GM19023 (cell line): ENCODE data around the gene KPTN.
A peak's percentile ranks its signal among the peaks of the same experiment; 100 is the strongest.

Experiments used
- ATAC-seq: cut with Tn5 transposase; IDR thresholded peaks from one replicate; pipeline ENCODE4 v1.9.1; 2021; ENCODE audit warnings: mild to moderate bottlenecking, moderate library complexity; ENCODE audit not compliant: unreplicated experiment

Gene KPTN

DNA sequence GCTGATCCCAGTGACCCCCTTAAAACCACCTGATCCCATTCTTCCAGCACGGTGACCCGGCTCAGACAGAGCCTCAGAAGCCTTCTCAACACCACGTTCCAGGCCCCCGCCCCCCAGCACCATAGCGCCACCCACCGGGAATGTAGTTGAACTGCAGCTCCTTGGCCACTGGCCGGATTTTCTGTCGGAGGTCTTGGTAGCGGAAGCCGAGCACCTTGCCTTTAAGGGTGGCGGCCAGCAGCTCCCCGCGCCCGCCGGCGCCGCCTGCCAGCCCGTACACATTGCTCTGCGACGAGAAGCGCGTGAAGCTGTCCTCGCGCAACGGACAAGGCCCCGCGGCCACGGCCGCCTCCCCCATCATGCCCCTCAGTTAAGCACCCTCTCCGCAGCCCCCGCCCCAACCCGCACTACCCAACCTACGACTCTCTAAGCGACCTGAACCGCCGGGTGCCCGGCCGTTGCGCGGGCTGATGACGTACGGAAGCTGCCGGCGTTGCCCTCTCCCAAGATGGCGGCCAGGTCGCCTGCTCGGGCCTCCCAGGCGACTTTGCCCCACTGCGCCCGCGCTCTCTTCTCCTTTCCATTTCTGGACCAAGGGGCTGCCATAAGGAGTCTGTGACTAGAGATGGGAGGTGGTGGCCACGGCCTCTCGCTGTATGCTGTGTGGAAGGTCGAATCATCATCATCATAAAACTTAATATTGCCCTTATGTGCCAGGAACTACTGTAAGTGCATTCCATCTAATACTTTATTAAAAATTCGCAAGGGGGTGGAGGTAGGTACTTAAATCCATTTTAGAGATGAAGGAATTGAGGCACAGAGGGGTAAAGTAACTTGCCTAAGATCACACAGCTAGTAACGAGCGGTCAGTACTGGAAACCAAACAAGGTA lies at the start of gene KPTN:
Gene KPTN, minus strand, starts transcription at position 420 of the 891 bp plus-strand sequence. Its CDS starts 59 bp downstream, at position 361.
- ATAC-seq: peak; percentile 52

DNA sequence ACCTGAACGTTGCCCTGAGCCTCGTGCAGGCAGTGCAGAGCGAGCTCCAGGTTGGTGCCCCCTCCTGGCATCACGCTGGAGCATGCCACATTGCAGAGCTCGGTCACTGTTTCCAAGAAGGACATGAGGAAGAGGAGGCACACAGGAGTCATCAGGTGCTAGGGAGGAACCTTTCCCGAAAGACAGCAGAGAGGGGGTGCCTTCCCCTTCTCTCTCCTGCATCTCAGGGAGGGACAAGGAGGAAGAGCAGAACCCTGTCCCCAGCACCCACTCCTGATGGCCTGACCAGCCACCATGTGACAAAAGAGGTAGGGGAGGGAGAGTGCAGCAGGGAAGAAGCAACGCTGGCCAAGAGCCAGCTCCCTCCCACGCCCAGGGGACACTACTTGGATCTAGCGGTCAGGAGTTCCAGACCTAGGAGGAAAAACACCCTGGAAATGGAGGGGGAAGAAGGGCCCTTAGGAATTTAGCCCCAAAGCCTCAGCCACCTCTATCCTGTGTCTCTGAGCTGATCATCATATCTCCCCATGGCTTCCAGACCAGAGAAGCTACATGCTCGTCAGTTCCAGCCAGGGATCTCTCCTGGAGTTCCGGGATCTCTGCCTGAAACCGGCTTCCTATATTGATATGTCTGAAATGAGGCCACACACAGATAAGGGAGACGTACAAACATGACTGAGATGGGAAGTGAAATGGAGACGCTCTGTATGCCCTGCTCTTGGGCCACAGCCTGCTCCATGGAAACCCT lies 47.8 kb upstream of the KPTN start:
- no peak for ATAC-seq

DNA sequence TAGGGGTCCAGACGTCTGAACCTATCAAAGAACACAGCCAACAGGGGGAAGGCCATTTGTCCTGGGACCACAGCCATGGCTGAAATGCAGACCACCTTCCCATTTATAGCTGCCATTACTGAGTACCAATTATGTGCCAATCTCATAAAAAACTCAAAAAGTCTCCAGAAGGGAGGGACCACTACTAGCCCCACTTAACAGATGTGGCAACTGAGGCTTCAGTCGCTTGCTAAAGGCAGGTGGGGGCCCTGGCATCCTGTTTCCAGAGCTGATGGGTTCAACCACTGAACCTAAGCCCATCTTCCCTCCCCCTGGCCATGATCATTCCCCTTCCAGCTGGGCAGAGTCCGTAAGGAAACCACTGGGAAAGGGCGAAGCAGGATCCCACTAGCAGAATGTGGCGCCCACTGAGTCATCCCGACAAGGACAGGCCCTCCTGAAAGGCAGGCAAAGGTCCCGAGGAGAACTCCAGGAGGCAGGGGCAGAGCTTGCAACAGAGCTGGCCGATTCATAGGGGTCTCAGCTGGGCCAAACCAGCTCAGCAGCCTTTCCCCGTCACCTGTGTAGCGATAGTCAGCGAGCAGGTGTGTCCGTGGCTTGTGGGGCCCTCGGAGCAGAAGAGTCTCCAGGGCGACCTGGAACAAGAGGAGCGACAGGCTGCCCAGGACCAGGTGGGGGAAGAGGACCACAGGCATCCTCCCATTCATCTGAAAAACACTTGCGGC lies 45.2 kb upstream of the KPTN start:
- ATAC-seq: no peak

DNA sequence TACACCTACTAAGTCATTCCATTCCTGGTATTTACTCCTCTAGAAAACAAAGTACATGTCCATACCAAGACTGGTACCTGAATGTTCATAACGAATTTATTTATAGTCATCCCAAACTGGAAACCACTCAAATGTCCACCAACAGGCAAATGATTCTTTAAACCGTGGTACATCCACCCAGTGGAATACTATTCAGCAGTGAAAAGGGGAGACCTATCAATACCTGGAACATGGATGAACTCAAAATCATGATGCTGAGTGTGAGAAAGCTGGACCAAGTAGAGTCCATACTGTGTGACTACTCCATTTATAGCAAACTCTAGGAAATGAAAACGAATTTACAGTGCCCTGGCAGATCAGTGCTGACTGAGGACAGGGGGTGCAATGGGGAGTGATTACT lies 42.8 kb upstream of the KPTN start:
- no peak for ATAC-seq

DNA sequence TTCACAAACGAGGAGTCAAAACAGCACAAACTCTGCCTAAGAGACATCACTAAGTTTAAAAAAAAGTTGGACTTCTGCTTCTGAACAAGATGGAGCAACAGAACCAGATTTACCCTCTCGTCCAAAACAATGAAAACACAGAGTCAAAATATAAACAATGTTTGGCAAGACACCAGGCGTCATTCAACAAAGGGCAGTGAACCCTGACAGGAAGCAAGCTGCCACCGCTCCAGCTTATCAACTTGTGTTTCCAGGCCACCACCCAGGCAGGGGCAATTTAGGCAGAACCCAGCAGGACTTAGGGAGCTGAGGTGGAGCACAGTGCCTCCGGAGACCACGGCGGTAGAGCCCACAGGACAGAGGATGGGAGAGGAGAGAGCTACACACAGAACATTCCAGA lies 39.5 kb upstream of the KPTN start:
- ATAC-seq: no peak

DNA sequence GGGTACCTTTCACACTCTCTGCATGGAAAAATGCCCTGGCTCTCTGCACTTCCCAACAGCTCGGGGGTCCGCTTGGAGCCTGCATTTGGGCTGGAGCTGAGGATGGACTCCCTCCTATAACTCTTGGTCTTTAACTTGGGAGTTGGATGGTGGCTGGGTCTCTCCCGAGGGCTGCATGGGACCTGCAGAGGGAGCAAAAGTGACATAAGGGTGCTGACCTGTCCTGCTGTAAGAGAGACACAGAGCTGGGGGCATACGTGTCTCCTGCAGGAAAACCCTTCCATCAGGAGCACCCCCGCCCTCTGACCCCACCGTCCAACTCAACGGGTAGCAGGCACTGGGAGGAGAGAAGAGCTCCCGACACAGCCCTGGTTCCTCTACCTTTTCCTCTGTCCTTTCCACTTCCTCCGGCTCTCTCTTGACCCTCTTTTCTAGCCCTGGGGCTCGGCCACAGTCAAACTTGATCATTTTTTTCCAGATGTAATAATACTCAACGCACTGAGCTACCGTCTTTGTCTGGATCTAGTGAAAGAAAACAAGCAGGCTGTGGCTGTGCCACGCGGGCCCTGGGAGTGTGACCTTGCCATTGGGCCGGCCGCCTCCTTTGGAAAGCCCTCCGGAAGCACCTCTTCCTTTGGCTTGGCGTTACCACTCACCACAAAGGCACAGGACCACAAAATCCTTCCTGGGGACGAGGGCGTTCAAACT lies 37.6 kb upstream of the KPTN start:
- ATAC-seq: no peak

DNA sequence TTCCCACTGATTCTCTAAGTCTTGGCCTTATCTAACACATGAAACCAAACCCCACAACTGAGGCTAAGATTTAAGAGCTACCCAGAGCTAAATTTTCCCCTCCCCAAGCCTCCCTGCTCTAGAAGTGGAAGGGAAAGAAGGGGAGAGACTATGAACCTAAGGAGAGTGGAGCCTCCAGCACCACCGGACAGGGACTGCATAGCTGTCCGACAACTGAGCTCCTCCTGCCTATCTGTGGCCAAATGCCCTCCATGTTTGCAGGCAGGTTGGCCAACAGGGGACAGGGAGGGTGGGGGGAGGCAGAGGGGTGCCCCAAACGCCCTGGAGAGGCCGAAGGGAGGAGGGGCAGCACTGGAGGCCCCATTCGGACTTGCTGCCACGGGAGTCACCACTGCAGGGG lies 36.8 kb upstream of the KPTN start:
- ATAC-seq: no peak

DNA sequence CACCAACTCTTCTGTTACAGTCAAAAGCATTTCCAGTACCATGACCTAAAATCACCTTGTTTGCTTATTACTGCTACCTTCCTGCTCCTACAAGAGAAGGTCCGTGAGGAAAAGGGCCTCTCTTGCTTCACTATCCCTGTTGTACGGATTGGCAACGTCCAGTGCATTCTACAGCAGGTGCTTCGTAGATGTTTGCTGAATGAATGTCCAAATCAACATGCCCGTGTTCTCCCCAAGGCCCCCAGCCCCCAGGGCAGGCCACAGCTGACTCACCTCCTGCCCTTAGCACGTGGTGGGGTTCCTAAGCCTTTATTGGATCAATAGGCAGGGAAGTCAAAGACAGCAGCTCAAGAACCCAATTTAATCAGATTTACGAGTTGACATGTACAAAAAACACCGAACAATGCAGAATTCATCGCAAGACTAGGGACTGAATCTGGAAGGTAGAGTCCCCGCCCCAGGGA lies 36.4 kb upstream of the KPTN start:
- ATAC-seq: no peak

DNA sequence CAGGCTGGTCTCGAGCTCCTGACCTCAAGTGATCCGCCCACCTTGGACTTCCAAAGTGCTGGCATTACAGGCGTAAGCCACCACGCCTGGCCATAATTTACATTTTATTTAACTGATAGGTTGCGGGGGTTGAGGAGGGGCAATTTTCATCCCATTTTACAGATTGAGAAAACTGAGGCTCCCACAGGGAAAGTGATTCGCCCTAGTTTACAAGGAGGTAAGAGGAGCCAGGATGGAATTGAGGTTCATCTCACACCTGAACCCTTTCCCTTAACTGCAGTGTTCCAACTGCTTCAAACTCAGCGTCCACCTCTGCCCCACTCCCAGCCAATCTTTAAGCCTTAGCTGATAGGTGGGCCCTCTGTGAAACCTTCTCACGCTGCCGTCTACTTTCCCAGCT lies 34.8 kb upstream of the KPTN start:
- ATAC-seq: no peak

DNA sequence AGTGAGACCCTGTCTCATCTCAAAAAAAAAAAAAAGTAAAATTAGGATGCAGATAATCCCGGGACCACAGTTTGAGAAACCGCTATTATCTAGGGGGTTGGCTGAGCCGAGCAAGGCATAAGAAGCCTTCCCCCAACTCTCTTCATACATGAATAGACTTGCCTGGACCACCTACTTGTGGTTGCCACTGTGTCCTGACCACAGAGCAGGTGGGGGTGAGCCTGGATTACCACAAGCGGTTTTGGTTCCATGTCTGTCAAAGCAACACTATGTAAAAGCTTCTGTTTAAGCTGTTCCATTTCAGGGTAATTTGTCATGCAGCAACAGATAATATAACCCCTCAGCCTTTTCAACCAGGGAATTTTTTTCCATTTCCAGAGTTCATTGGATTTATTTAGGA lies 34.1 kb upstream of the KPTN start:
- ATAC-seq: no peak

DNA sequence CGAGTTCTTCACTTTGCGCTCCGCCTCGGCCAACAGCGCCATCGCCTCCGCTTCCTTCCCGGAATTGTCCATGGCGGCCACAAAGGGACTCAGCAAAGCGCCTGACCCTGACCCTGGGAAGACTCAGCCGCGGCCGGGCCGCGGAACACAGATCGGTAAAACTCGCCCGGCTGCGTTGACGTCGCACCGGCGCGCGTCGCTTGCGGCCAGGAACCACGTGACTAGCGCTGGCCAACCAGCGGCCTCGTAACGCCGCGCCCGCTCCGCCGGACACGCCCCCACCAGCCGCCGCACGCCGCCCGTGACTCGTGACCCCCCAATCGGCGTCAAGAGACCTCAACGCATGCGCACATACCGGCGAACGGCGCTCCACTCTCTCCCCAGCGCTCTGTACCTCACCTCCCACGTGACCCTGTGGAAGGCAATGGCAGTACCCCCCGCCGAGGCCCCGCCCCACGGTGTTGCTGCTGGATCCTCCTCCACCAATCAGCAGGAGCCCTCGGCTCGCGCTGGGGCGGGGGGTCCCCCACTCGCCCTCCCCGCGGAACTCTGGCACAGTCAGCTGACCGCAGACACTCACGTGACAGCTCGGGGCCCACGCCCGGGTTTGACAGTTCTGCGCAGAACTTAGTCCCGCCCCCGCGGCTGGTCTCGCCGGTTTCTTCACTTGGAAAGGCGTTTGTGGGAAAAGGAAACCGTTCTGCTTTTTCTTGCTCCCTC lies 31.0 kb upstream of the KPTN start, which contains the start of gene NAPA:
Gene NAPA, minus strand, starts transcription at position 195 of the 720 bp plus-strand sequence. Its CDS starts 123 bp downstream, at position 72.
- peak; percentile 85 for ATAC-seq

DNA sequence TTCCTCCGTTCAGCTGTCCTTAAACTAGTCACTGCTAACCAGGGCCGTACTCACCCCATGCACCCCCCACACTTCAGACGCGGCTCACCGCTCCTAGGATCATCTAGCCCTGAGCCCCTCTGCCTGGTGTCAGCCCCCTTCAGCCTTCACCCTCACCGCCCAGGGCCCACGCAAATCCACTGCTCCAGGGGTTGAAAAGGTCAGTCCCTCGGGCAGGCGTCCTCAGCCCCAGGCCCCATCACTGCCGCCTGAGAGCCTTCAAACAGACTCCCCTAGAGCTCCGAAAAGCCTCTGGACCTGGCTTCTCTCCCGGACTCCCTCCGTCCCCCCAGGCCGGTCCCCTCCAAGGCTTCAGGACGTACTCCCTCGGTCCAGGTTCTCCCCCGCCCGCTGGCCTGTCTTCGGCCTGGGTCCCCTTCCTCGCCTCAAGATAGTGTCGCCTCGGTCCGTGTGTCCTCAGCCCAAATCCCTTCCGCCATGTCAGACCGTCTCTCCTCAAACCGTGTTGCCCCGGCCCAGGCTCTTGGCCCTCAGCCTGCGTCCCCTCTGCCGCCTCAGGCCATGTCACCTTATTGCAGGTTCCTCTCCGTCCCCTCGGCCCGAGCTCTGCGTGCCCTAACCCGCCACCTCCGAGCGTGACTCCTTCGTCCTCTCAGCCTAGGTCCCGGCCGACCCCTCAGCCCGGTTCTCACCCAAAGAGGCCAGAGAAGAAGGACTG lies 30.3 kb upstream of the KPTN start:
- no peak for ATAC-seq

DNA sequence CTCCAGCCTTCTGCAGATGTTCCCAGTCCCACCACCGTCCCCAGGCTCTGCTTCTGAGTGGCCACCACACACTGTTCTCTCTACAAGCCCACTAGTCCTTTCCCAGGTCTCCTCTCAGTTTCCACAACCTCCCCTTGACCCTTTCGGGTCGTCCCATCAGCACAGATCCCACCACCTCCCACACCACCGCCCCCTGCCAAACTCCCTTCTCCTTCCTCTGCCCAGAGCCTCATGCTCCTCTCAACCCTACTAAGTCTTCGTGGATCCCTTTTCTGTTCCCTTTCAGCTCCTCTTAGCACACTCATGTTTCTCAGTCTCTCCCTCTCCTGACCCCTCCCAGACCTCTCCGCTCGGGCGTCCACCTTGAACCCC lies 28.9 kb upstream of the KPTN start:
- ATAC-seq: no peak

DNA sequence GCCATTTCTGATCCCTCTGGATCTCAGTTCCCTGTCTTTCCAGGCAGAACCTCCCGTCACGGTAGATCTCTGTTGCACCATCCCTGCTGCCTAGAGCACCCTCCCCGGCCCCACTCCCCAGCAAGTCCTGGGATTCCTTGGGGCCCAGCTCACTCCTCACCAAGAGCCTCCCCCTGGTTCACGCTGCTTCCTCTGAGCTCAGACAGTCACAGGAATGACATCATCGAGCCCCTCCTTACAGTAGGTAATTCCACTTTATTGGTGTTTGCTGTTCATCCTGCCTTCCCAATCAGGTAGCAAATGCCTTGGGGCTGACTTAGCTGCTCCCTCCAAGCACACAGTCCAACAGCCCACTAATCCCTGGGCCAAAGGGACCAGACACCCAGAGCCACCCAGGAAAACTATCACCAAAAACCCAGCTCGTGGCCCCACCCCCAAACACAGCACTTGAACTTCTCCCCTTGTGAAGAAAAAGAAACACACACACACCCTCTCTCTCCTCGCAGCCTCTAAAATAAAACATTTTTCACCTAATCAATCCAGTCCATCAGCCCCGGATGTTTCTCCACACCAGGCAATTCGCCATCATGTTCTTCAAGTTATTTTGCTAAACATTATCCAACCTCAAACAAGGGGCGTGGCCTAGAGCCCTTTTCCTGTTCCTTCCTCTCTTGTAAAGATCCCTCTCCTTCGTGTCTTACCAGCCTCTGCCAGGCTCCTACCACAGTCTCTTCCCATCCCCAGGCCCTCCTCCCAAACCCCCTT lies 28.3 kb upstream of the KPTN start:
- ATAC-seq: no peak

DNA sequence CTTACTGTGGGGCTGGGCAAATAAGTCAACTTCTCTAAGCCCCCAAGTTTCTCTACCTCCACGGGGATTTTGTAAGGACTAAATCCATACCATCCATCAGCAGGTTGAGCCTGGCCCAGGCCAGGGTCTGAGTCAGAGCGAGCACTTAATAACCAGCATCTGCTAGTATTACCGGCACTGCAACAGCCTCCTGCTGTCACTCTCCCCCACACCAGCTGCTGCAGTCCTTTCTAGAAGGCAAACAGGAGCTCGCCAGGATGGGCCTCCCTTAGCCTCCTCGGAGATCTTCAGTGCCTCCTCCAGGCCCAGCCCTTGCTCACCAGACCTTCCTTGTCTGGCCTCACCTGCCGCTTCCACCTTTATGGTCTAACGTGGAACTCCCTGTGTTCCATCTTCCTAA lies 27.7 kb upstream of the KPTN start:
- ATAC-seq: no peak

DNA sequence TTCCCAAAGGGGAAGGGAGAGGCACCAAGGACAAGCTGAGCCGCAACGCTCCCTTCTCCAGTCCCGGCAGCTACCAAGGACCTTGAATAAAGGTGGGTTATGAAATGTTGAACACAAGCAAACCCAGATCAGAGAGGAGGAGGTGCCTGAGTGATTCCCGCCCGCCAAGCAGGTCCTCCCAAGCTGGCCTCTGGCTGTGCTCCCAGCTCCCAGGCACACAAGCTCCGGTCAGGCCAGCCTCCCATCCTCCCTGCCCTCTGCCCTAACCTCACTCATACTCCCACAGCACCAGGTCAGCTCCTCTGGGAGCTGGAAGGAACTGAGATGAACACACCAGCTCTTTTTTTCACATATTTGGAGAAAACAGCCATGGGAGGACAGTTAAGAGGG lies 27.1 kb upstream of the KPTN start:
- no peak for ATAC-seq

DNA sequence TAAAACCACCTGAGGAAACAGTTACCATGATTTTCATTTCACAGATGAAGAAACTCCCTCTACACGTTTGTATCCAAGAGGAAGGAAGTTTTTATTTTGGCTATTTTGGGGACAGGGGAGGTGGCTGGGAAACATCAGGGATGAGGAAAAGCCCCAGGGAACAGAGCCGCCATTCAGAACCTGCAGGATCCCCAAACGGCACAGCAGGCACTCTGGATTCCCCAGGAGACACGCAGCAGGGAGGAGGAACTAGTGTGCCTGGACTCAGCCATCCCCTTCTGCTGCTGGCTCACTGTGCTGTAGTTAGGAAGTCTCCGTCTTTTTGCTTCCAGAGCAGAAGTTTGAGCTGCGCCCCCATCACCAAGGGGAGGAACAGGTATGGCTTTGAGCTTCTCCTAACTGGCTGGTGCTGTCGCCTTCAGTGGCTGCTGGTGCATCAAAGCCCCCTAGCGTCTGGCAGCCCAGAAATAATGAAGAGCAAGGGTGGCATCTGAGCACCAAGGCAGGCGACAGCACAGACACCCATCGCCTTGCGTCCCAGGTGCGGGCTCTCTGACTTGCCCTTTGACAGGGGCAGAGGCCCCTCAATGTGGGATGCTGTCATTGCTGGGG lies 26.6 kb upstream of the KPTN start:
- no peak for ATAC-seq

DNA sequence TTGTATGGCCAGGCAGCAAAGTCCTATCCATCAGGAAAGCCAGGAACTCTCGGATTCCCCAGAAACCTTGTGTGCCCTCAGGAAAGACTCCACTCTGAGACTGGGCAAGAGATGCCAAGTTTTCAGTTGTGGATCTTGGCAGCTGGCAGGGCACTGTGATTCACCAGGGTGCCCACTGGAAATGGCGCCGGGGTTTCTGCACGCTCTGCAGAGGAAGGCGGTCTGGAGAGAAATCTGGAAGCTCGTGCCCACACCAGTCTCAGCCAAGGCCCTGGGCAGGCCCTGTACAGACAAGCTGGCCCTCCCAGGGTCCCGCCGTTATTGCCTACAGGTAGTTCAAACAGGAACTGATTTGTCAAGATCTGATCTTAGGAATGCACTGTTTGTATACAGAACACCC lies 26.0 kb upstream of the KPTN start:
- ATAC-seq: no peak
